MCF 10A (cell line): ENCODE data around the gene TCEAL3. TPM values are rescaled to one million over a fixed set of nuclear protein-coding genes. Genes with fewer than 3 reads are reported as not detected.
A peak's percentile ranks its signal among the peaks of the same experiment; 100 is the strongest.

ENCODE experiments used
- BruUV-seq: library from RNA; stranded (reverse); fragments of 400-500 nt; replicated peaks from 2 replicates; lab custom pipeline; 2021; lab: Mats Ljungman, UMichigan
- CTCF ChIA-PET: fragments of 300-600 bp; sonication (Branson Sonifier 250); formaldehyde crosslinking; extraction: SDS; loops from one replicate; lab custom pipeline; 2021; ENCODE audit warnings: antibody characterized with exemption, inconsistent platforms; lab: Yijun Ruan, JAX
- POLR2A ChIA-PET: fragments of 300-600, 350-650 bp; sonication (Branson Sonifier 250); formaldehyde crosslinking; extraction: SDS; loops from one replicate; lab custom pipeline; 2020; ENCODE audit warnings: antibody characterized with exemption, inconsistent platforms; lab: Yijun Ruan, JAX
- DNase-seq: peaks from one replicate; pipeline ENCODE4 v3.0.0-alpha.2; 2018; ENCODE audit not compliant: unreplicated experiment
- H3K27ac Mint-ChIP-seq: one replicate; pipeline ENCODE4 v1.8.0; 2022; ENCODE audit warnings: mild to moderate bottlenecking, low read depth, mixed read lengths; ENCODE audit not compliant: unreplicated experiment
- H3K27me3 Mint-ChIP-seq: one replicate; pipeline ENCODE4 v1.8.0; 2022; ENCODE audit warnings: mixed read lengths; ENCODE audit not compliant: insufficient read depth, unreplicated experiment
- H3K36me3 Mint-ChIP-seq: one replicate; pipeline ENCODE4 v1.8.0; 2022; ENCODE audit warnings: mild to moderate bottlenecking, moderate library complexity, mixed read lengths; ENCODE audit not compliant: insufficient read depth, unreplicated experiment
- H3K4me1 Mint-ChIP-seq: one replicate; pipeline ENCODE4 v1.8.0; 2022; ENCODE audit warnings: mixed read lengths; ENCODE audit not compliant: insufficient read depth, unreplicated experiment
- H3K4me3 Mint-ChIP-seq: one replicate; pipeline ENCODE4 v1.8.0; 2022; ENCODE audit warnings: mild to moderate bottlenecking, moderate library complexity, mixed read lengths; ENCODE audit not compliant: unreplicated experiment
- H3K9me3 Mint-ChIP-seq: one replicate; pipeline ENCODE4 v1.8.0; 2022; ENCODE audit warnings: mixed read lengths; ENCODE audit not compliant: unreplicated experiment
- CTCF ChIP-seq: fragments of 200-600 bp; IDR thresholded peaks from one replicate; pipeline ENCODE4 v1.8.0; 2022; ENCODE audit warnings: antibody characterized with exemption, mild to moderate bottlenecking; ENCODE audit not compliant: unreplicated experiment
- intact Hi-C: fragments of 100-400 bp; cut with micrococcal nuclease; formaldehyde crosslinking; loops from 2 replicates; pipeline ENCODE4 v1.14.1; 2022
- total RNA-seq: library from RNA; stranded (reverse); gene quantifications from 2 replicates; pipeline ENCODE4 v1.2.3, GENCODE V29; 2022

TCEAL3 gene
- total RNA-seq, 1 experiment from 2014 or later: 15.1 TPM

DNA sequence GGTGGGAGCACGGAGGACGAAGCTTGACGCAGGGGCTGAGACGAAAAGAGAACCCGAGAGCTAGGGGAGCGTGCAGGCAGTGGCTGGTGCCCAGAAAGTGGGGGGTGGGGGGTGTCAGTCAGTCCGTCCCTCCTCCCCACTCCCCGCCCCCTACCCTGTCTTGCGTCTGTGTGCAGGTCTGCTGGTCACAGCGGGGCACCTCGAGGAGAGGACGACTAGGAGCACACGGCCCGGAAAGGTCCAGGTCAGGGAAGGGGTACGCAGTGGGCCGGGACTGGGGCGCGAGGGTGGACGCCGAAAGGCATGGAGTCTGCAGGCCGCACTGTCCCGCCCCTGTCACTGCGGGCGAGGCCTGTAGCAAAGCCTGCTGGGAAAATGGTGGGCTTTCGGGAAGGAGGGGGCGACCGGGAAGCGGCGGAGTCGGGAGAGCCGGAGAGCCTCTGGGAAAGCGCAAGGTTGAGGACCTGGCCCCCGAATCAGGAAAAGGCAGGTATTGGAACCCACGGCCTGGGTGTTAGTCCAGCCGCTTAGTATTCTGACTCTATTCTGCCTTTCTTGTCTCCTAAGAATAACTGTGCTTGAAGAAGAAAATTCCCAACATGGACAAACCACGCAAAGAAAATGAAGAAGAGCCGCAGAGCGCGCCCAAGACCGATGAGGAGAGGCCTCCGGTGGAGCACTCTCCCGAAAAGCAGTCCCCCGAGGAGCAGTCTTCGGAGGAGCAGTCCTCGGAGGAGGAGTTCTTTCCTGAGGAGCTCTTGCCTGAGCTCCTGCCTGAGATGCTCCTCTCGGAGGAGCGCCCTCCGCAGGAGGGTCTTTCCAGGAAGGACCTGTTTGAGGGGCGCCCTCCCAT, 21.8 kb downstream of the TCEAL3 start:
- intact Hi-C loops: loop anchor here (2.0 kb wide), 2 partner anchors 57 to 97 kb away; partner anchors contain the start of gene MORF4L2
- peak overlapping the region; percentile 84 for H3K4me3 Mint-ChIP-seq
- ChIA-PET CTCF (interaction anchor here (0.6 to 1.7 kb wide), 7 partner anchors 10 to 315 kb away, joined by 3 to 5 read pairs (median 3); no protein-coding TSS in a partner anchor), POLR2A (interaction anchor here (0.8 to 2.0 kb wide), 11 partner anchors 13 to 203 kb away, joined by 3 to 11 read pairs (median 3); partner anchors contain the start of genes MORF4L2, RAB9B and TCEAL4)
- no TSS peak for BruUV-seq
- no peaks in the 10 kb centered on the region for H3K9me3 Mint-ChIP-seq
- peak; percentile 49 for DNase-seq
- TF ChIP-seq CTCF: peak; percentile 28
- H3K27me3 Mint-ChIP-seq: peaks cover 42% of the 10 kb centered on the region
- peak overlapping the region; percentile 84 for H3K27ac Mint-ChIP-seq
- H3K36me3 Mint-ChIP-seq: peaks cover 5% of the 10 kb centered on the region
- H3K4me1 Mint-ChIP-seq: peaks cover 13% of the 10 kb centered on the region

DNA sequence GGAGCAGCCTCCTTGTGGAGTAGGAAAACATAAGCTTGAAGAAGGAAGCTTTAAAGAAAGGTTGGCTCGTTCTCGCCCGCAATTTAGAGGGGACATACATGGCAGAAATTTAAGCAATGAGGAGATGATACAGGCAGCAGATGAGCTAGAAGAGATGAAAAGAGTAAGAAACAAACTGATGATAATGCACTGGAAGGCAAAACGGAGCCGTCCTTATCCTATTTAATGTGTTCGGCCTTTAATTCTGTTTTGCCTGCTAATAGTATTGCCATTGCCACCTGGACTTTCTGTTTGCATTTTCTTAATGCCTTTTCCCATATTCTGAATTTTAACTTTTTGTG, 22.4 kb downstream of the TCEAL3 start:
- peaks cover 5% of the 10 kb centered on the region for H3K36me3 Mint-ChIP-seq
- H3K9me3 Mint-ChIP-seq: no peaks in the 10 kb centered on the region
- no TSS peak for BruUV-seq
- no peak for DNase-seq
- H3K4me3 Mint-ChIP-seq: peak overlapping the region; percentile 84
- TF ChIP-seq CTCF: no peak
- H3K27ac Mint-ChIP-seq: peak overlapping the region; percentile 84
- ChIA-PET CTCF (interaction anchor here (0.6 to 1.7 kb wide), 6 partner anchors 9 to 314 kb away, joined by 3 to 5 read pairs (median 4); no protein-coding TSS in a partner anchor), POLR2A (interaction anchor here (0.9 to 2.0 kb wide), 11 partner anchors 15 to 202 kb away, joined by 3 to 11 read pairs (median 4); partner anchors contain the start of genes MORF4L2, RAB9B and TCEAL4)
- peaks cover 48% of the 10 kb centered on the region for H3K27me3 Mint-ChIP-seq
- intact Hi-C loops: loop anchor here (2.0 kb wide), 1 partner anchor 97 kb away; no protein-coding TSS in a partner anchor
- H3K4me1 Mint-ChIP-seq: peaks cover 12% of the 10 kb centered on the region

DNA sequence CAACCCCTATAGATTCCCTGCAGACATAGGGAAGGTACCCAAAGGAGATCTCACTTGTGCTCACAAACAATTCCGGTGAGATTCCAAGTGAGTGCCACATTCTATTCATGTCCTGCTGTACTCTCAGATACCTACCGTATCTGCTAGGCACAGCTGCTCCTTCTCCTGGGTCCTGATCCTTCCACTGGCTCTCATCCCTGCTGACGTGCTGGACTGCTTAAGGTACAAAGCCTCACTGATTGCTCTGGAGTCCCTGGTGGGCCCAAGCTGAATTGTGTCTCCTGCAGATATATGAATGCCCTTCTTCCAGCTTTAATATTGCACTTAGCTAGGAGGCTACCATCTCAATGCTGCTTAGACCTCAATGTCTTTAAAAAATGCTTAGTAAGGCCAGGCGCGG, 23.4 kb downstream of the TCEAL3 start:
- Mint-ChIP-seq H3K36me3 (peaks cover 5% of the 10 kb centered on the region), H3K9me3 (no peaks in the 10 kb centered on the region), H3K4me1 (peaks cover 12% of the 10 kb centered on the region), H3K27ac (no peak overlapping the region), H3K4me3 (no peak overlapping the region), H3K27me3 (peaks cover 56% of the 10 kb centered on the region)
- no peak for DNase-seq
- no peak for TF ChIP-seq CTCF
- ChIA-PET CTCF (interaction anchor here (0.8 to 1.7 kb wide), 3 partner anchors 14 to 55 kb away, joined by 3 to 4 read pairs (median 3); partner anchors contain the start of gene MORF4L2), POLR2A (interaction anchor here (1.0 to 1.6 kb wide), 4 partner anchors 21 to 94 kb away, joined by 4 to 9 read pairs (median 4); partner anchors contain the start of gene MORF4L2)
- BruUV-seq: no TSS peak
- intact Hi-C loops: loop anchor here (2.0 kb wide), 1 partner anchor 98 kb away; no protein-coding TSS in a partner anchor

GRCh38 chrX:103635436-103635835, 27.7 kb downstream of the TCEAL3 start:
- Mint-ChIP-seq H3K36me3 (no peaks in the 10 kb centered on the region), H3K27me3 (peaks cover 17% of the 10 kb centered on the region), H3K4me3 (no peak overlapping the region), H3K27ac (no peak overlapping the region), H3K9me3 (no peaks in the 10 kb centered on the region), H3K4me1 (no peaks in the 10 kb centered on the region)
- BruUV-seq: no TSS peak
- ChIA-PET POLR2A (no interaction called here), CTCF (no interaction called here)
- intact Hi-C loops: no loop called here
- no peak for TF ChIP-seq CTCF
- no peak for DNase-seq
